ENCODE measurements around the gene SDK2. TPM values are rescaled to one million over a fixed set of nuclear protein-coding genes. Genes with fewer than 3 reads are reported as not detected.

Gene SDK2
- total and polyA plus RNA-seq, 9 of the 15 experiments (the other 6 are each of a cell fraction or from before 2014, with no cell fraction given) = 0.04 TPM; not detected in 8

- FAIRE-seq (no peak), DNase-seq (ENCODE audit: extremely low read depth in 1 of 4, low spot score in 3 of 4) (no peak), ATAC-seq (no peak)
- in situ Hi-C loops (cut with MboI) (no loop called here), intact Hi-C loops (cut with micrococcal nuclease) (no loop called here)
- no peak overlapping the region for H3K9ac ChIP-seq (ENCODE audit: insufficient read depth in 1 of 2, low read depth in 2 of 2, low read length in 2 of 2)
- no peaks in the 10 kb centered on the region for H3K79me2 ChIP-seq (ENCODE audit: control insufficient read depth, insufficient read depth, low read length)
- H4K20me1 ChIP-seq (replicated peaks; ENCODE audit: control insufficient read depth, insufficient read depth, low read length) = peaks cover 5% of the 10 kb centered on the region; the same call in 1 of the 2 replicates
- H3K27ac ChIP-seq (ENCODE audit: extremely low read depth, low read depth, low read length) = no peak overlapping the region
- no peak overlapping the region for H2AFZ ChIP-seq (ENCODE audit: low read depth, low read length)
- 0 out of 2 replicates have a peak, but pooled peaks have one; percentile 17 for TF ChIP-seq CREM (IDR thresholded peaks at IDR 0.05; ENCODE audit: low read depth)
- no peak for TF ChIP-seq CHD7 (IDR thresholded peaks at IDR 0.05; ENCODE audit: low read depth, low read length)
- H3K36me3 ChIP-seq (ENCODE audit: control insufficient read depth, insufficient read depth, low read length) = no peaks in the 10 kb centered on the region
- no peak overlapping the region for H3K4me3 ChIP-seq
- H3K4me1 ChIP-seq (replicated peaks in 1 of 2; ENCODE audit: control insufficient read depth in 2 of 2, insufficient read depth in 2 of 2, low read length in 2 of 2) = no peaks in the 10 kb centered on the region
- ChIA-PET CTCF (ENCODE audit: low intra/inter-chr PET ratio) (no interaction called here), POLR2A (no interaction called here)
- peaks cover 2 to 47% of the 10 kb centered on the region in 2 experiments; a peak in 3 of 5 replicates for H3K27me3 ChIP-seq (ENCODE audit: control insufficient read depth in 2 of 2, insufficient read depth in 2 of 2, low read length in 2 of 2)
- no TSS peak for BruUV-seq (replicated peaks)
- H3K4me2 ChIP-seq (ENCODE audit: insufficient read depth, low read length) = no peak overlapping the region
- H3K9me3 ChIP-seq (replicated peaks; ENCODE audit: control insufficient read depth, insufficient read depth, low read depth, low read length) = no peaks in the 10 kb centered on the region
- H3K9me1 ChIP-seq (ENCODE audit: control insufficient read depth, insufficient read depth, low read length) = no peaks in the 10 kb centered on the region
- 0% methylated on average over 9 of the region's 9 CpGs for WGBS (ENCODE audit: insufficient coverage, low coverage, missing lambda C conversion rate)
Measured at GRCh38 chr17:73532421-73532901, 111.8 kb downstream of the SDK2 start.

All from K562 (cell line).